ENCODE measurements around the gene GGT6.

GGT6 gene

GRCh38 chr17:4551141-4551540 is 9.2 kb downstream of the GGT6 start:
- CTCF ChIA-PET = interaction anchor here (0.6 kb wide), 1 partner anchor 1526 kb away, joined by 3 read pairs; no protein-coding TSS in a partner anchor
- no peak for DNase-seq (ENCODE audit: low spot score)
- TF ChIP-seq CTCF (conservative IDR thresholded peaks at IDR 0.05; ENCODE audit: low read depth) = no peak
- H3K27ac ChIP-seq = 0 out of 2 replicates have a peak overlapping the region, but pooled peaks have one; percentile 5
- POLR2A ChIA-PET (ENCODE audit: low non-redundant PET) = interaction anchor here (0.5 kb wide), 1 partner anchor 121 kb away, joined by 3 read pairs; no protein-coding TSS in a partner anchor

- DNase-seq (ENCODE audit: low spot score) = no peak
- 0 out of 2 replicates have a peak overlapping the region, but pooled peaks have one; percentile 5 for H3K27ac ChIP-seq
- TF ChIP-seq CTCF (conservative IDR thresholded peaks at IDR 0.05; ENCODE audit: low read depth) = no peak
- CTCF ChIA-PET = no interaction called here
- POLR2A ChIA-PET (ENCODE audit: low non-redundant PET) = interaction anchor here (0.6 kb wide), 1 partner anchor 13 kb away, joined by 3 read pairs; no protein-coding TSS in a partner anchor
These were observed 9.8 kb downstream of the GGT6 start for GRCh38 chr17:4550534-4551039.

- TF ChIP-seq CTCF (conservative IDR thresholded peaks at IDR 0.05; ENCODE audit: low read depth) = no peak
- 0 out of 2 replicates have a peak overlapping the region, but pooled peaks have one; percentile 5 for H3K27ac ChIP-seq
- ChIA-PET CTCF (interaction anchor here (0.8 kb wide), 1 partner anchor 15 kb away, joined by 3 read pairs; no protein-coding TSS in a partner anchor), POLR2A (ENCODE audit: low non-redundant PET) (interaction anchor here (0.6 kb wide), 1 partner anchor 13 kb away, joined by 3 read pairs; no protein-coding TSS in a partner anchor)
- DNase-seq (ENCODE audit: low spot score) = no peak
These were observed 10.4 kb downstream of the GGT6 start for GRCh38 chr17:4549781-4550533.

GRCh38 chr17:4548721-4549531 is 11.5 kb downstream of the GGT6 start:
- POLR2A ChIA-PET (ENCODE audit: low non-redundant PET) = no interaction called here
- TF ChIP-seq CTCF (conservative IDR thresholded peaks at IDR 0.05; ENCODE audit: low read depth) = no peak
- peak; percentile 44 for DNase-seq (ENCODE audit: low spot score)
- CTCF ChIA-PET = interaction anchor here (0.8 kb wide), 1 partner anchor 16 kb away, joined by 3 read pairs; no protein-coding TSS in a partner anchor
- peak overlapping the region; percentile 23; the same call in 1 of the 2 replicates for H3K27ac ChIP-seq

GRCh38 chr17:4548061-4548461 is 12.3 kb downstream of the GGT6 start:
- TF ChIP-seq CTCF (conservative IDR thresholded peaks at IDR 0.05; ENCODE audit: low read depth) = no peak
- CTCF ChIA-PET = no interaction called here
- DNase-seq (ENCODE audit: low spot score) = no peak
- H3K27ac ChIP-seq = peak overlapping the region; percentile 10; the same call in 1 of the 2 replicates
- POLR2A ChIA-PET (ENCODE audit: low non-redundant PET) = no interaction called here

Measured in RWPE1 (cell line).